Stimulated activated CD8-positive, alpha-beta memory T cell treated with anti-CD3 and anti-CD28 coated beads, Interleukin-15, amount 100 ng/mL, for 1 hour (primary cell): ENCODE results near the gene OR4C6.

Source experiments
- DNase-seq: peaks from one replicate; pipeline ENCODE4 v3.0.0-alpha.2; 2020; ENCODE audit warnings: low read depth

The OR4C6 gene

DNA sequence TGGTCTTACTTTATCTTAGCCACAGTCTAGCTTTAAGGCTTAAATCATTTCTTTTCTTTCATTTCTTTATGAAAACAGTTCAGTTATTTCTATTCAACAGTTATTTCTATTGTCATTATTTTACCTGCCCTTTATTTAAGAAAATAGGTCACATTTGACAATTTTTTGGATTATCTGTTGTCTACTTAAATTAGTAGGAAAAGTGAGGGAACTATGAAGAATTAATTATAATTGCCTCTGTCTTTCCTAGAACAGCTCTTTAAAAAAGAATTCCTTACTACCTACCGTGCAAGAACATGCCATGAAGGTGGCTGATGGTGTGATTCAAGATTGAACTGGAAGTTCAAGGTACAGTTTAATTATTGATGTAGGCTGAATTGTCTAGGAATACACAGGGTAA lies at the start of gene OR4C6:
TSS of gene OR4C6 (plus strand) at position 301 of the 400 bp plus-strand sequence. CDS start 2,966 bp downstream, outside the sequence.
- DNase-seq: no peak

DNA sequence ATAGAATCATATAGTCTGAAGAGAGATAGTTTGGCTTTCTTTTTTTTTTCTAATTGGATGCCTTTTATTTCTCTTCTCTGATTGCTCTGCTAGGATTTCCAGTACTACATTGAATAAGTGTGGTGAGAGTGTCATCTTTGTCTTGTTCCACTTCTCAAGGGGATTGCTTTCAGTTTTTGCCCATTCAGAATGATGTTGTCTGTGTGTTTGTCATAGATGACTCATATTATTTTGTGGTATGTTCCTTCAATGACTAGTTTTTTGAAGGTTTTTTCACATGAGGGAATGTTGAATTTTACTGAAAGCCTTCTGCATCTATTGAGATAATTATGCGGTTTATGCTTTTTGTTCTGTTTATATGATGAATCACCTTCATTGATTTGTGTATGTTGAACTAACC lies 37.5 kb upstream of the OR4C6 start:
- no peak for DNase-seq

DNA sequence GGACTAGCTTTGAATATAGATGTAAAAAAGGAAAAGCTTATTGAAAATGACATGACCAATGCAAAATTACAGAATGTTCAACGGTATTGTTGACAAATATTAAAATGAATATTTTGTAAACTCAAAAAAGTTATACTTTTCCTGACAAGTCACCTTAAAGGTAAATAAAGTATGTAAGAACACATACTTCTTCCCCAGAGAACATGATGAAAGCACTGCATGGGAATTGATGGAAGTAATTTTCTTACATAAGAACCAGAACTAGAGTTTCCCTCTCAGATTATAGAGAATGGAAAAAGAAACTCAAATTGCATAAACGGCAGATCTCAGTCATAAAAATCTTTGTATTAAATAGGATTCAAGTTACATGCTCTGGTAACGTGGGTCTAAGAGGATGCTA lies 27.2 kb upstream of the OR4C6 start, which contains the start of gene OR4P4:
TSS of gene OR4P4 (plus strand) at position 301 of the 400 bp plus-strand sequence.
- DNase-seq: no peak

DNA sequence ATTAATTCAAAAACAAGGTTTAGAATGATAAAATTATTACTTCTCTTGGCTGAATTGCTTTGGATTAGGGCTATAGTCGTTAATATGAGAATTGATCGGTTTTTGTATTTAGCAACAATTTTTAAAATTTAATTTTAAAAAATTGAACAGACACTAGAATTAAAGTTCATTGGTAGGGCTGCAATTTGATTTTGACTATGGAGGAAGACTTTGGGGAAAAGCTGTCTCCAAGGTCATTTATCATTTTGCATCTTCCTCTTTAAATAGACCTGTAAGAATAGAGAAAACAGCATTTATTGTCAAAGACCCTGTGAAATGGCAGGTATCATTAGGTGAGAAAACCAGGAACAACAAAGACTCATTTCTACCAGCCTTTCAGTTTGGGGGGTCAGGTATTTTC lies 14.0 kb upstream of the OR4C6 start, which contains the start of gene OR4S2:
TSS of gene OR4S2 (plus strand) at position 301 of the 400 bp plus-strand sequence. CDS start 2,577 bp downstream, outside the sequence.
- DNase-seq: no peak

DNA sequence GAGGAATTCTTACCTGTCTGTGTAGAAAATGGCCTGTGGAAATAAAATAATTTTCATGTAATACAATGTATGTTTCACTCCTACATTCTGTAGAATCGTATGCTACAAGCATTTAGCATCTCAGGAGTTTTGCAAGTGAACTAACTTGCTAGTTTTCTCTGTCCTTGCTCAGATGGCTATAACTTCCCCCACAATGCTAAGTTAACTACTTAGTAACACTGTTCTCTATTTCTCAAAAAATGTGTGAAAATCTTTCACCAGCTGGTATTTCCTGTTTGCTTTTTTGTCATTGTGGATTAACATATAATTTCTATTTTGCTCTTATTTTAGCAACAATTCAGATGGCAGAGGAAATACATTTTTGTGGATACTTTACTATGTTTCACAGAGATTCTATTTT lies 9.4 kb upstream of the OR4C6 start:
- no peak for DNase-seq

DNA sequence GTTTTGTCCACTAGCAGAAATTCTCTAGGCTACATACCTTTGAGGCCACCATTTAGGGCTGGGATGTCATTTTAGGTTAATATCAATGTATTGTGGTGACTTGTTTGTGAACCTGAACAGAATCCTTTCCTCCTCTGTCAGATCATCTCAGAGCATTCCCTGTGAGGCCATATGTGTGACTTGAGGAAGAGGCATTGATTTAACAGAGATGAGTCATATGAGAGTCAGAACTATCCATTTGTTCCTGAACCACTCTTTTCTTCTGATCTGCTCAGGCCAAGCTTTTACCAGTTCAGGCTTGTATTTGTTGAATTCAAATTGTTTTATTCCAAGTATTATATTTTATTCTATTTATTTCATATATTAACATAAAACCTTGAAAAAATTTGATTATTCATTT lies 6.9 kb upstream of the OR4C6 start:
- DNase-seq: no peak

DNA sequence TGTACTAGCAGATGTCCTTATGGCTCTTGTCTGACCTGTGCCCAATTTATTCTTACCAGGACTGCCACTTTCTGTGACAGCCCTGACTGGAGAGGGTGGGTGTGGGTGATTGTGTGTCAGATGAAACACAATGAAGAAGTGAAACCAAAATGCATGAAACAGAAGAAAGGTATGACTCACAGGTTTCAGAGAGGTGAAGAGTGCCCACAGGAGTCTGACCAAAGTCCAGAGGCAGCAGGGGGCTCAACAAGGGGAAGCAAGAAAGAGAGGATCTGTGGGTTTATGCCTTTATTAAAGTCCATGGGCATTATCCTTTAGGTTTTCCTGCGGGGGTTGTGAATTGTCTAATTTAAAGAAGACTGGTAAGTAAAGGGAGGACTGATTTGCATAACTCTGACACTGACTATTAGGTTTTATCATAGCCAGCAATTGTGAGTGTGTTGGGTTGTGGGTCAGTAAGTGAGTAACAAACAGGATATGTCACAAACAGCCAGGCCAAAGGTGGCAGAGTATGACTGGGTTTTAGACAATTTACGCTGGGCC lies 3.9 kb upstream of the OR4C6 start:
- DNase-seq: no peak

DNA sequence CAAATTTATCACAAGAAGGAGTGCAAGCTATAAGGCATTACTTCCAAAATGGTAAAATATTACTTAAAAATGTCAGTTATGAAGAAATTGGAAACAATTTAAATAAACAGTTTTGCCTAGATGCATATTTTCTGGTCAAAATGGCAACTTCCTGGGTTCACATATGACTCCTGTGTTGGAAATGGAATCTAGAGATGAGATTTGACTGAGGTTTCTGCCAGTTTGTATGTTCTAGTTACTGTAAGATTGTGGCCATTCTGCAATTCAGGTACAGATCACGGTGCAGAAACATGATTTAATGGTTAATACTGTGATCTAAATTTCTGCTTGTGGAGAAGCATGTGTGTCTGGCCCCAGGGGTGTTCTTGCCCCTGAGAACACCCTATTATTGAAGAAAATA lies 3.4 kb upstream of the OR4C6 start:
- DNase-seq: no peak

DNA sequence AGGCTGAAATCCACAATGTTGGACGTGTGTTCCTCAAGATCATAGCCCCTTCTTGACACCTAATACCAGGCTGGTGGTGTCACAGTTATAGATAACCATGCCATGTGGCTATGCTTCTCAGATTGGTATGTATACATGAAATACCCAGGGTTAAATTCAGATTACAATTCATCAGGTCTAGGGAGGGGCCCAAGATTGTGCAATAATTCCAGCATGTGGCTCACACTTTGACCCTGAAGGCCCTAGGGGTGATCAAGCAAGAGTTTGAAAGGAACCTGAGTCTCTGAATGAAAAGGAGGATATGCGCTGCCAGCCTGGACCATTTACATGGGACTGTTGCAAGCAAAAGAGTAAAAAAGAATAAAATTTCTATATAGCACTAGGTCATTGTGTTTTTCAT lies 7.4 kb downstream of the OR4C6 start:
- DNase-seq: no peak

DNA sequence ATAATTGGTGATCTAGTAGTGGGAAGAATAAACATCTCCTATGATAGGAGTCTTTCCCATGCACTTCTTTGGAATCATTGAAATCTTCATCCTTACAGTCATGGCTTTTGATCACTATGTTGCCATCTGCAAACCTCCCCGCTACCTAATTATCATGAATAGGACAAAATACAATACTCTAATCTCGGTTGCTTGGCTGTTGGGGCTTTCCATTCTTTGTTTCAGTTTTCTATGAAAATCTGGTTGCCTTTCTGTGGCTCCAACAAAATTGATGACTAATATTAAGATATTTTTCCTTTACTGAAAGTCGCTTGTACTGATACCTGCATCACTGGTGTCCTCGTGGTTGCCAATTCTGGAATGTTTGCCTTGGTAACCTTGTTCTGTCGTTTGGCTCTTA lies 11.9 kb downstream of the OR4C6 start:
- no peak for DNase-seq

DNA sequence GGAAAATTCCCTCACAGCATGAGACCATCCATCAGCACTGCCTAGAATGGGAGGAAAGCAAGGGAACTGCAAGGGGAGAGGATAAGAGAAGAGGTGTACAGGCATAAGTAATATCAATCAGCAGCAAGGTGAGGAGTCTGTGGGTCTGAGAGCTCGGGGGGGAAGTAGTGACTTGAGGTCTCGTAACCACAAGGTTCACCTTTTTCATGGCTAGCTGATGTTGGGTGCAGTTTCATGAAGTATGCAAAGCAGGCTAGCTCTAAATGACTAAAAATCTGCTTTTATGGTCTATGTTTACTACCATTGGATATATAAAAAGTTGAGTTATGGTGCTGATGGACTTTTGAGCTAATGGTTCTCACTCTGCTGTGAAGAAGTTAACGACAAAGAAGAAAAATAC lies 35.8 kb downstream of the OR4C6 start:
- no peak for DNase-seq

DNA sequence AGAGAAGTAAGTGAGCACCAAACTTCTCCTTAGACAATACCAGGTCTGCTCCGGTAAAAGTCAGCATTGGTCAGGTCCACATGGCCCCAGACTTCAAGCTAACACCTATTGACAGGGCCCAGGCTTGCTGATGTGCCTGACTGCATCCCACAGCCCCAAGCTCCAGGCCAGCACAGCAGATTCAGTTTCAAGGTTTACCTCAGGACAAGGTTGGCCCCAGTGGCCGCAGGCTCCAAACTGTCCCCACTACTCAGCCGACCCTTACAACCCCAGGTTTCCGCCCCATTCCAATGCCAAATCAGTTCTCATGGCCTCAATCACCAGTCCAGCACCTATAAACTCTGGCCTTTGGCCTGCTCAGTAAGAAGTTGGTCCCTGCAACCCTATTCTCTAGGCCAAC lies 39.4 kb downstream of the OR4C6 start:
- DNase-seq: no peak

DNA sequence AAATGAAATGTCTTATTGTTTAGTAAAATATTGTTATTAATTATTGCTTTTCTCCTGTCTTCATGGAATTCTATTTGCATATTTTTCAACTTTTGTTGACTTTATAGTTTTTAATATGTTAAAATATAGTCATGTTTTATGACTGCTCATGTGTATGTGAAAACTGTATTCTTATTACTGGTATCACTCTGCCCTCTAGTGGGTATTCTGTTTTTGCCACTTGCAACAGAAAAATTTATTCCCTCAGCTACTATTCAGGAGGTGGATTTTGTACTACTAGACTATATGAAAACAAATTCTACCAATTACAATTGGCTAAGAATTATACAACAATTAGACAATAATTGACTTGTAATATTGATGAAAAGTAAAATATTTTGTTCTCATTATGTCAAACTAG lies 45.0 kb downstream of the OR4C6 start:
- no peak for DNase-seq

DNA sequence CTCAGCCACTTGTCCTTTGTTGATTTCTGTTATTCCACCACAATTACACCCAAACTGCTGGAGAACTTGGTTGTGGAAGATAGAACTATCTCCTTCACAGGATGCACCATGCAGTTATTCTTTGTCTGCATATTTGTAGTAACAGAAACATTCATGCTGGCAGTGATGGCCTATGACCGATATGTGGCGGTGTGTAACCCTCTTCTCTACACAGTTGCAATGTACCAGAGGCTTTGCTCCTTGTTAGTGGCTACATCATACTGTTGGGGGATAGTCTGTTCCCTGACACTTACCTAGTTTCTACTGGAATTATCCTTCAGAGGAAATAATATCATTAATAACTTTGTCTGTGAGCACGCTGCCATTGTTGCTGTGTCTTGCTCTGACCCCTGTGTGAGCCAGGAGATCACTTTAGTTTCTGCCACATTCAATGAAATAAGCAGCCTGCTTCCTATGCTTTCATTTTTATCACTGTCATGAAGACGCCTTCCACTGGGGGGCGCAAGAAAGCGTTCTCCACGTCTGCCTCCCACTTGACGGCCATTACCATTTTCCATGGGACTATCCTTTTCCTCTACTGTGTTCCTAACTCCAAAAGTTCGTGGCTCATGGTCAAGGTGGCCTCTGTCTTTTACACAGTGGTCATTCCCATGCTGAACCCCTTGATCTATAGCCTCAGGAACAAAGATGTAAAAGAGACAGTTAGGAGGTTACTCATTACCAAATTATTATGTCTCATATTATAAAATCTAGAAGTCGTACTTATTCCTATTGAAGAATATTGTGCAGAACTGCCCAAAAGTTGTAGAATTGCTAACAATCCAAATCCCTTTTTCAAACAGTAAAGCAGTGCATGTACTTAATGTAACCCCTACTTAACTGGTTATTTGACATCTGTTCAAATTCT lies 53.2 kb downstream of the OR4C6 start:
- no peak for DNase-seq
